ENCODE data around the gene IKBIP.
"Not testable (repeated sequence)": the region's sequence is repeated elsewhere in the genome, so short reads cannot be mapped to it uniquely, and the experiment has no call there.

Gene IKBIP

DNA sequence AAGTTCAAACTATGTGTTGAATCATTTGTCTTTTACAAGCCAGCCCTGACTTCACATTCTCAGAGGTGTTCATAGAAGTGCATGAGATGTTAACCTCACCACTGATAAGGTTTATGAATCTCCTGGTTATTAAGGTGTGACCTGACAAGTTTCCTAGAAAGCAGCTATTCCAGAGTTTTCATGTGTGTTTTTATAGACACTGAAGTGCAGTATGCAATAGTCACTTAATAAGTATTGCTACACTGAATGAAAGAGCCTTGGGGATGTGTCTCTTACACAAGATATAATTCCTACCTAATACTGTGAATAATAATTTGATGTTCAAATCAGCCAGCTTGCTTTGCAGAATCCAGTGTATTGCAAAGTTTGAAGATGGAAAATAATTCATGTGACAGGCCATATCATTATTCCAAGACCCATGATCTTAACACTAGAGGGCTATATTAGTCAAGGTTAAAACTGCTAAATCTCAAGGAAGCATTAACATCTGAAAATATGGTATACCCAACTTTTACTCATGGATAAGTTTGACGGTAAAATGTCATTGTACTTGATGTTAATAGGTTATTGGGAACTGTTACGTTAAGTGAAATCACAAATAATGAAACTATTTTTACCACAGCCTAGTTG, 38.1 kb downstream of the IKBIP start:
- Histone ChIP-seq H3K4me1 (ENCODE audit: low read depth, poor library complexity, severe bottlenecking) (no peaks in the 10 kb centered on the region), H3K4me2 (no peak overlapping the region), H3K27me3 (ENCODE audit: insufficient read depth, low read depth) (no peaks in the 10 kb centered on the region), H3K36me3 (ENCODE audit: insufficient read depth) (peaks cover 7% of the 10 kb centered on the region; the same call in 1 of the 2 replicates), H3K9ac (no peak overlapping the region), H3K4me3 (IDR thresholded peaks at IDR 0.05; ENCODE audit: insufficient read depth, low read depth, low read length) (no peak overlapping the region), H2AFZ (ENCODE audit: low read depth) (no peak overlapping the region), H3K79me2 (ENCODE audit: insufficient read depth, low read depth) (no peaks in the 10 kb centered on the region), H4K20me1 (ENCODE audit: insufficient read depth) (no peaks in the 10 kb centered on the region), H3K27ac (no peak overlapping the region)
- TF ChIP-seq, protein P1, sequence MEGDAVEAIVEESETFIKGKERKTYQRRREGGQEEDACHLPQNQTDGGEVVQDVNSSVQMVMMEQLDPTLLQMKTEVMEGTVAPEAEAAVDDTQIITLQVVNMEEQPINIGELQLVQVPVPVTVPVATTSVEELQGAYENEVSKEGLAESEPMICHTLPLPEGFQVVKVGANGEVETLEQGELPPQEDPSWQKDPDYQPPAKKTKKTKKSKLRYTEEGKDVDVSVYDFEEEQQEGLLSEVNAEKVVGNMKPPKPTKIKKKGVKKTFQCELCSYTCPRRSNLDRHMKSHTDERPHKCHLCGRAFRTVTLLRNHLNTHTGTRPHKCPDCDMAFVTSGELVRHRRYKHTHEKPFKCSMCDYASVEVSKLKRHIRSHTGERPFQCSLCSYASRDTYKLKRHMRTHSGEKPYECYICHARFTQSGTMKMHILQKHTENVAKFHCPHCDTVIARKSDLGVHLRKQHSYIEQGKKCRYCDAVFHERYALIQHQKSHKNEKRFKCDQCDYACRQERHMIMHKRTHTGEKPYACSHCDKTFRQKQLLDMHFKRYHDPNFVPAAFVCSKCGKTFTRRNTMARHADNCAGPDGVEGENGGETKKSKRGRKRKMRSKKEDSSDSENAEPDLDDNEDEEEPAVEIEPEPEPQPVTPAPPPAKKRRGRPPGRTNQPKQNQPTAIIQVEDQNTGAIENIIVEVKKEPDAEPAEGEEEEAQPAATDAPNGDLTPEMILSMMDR (conservative IDR thresholded peaks at IDR 0.05; ENCODE audit: low read depth, low read length) = no peak

DNA sequence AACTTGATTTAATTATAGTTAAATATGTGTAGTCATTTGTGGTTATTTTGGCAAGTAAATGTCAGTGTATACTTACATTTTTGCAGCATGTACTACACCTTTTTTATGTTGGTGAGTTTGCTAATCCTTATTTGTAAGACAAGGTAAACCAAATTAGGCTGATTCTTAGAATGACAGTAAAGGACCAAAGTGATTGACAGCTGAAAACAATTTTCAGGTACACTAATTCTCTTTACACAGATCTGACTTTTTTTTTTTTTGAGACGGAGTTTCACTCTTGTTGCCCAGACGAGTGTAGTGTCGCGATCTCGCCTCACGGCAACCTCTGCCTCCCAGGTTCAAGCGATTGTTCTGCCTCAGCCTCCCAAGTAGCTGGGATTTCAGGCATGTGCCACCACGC, 42.7 kb downstream of the IKBIP start:
- TF ChIP-seq, protein P1 (conservative IDR thresholded peaks at IDR 0.05; ENCODE audit: low read depth, low read length) = no peak
- no peak overlapping the region for H3K4me3 ChIP-seq (IDR thresholded peaks at IDR 0.05; ENCODE audit: insufficient read depth, low read depth, low read length)
- no peak overlapping the region for H3K9ac ChIP-seq
- H3K4me1 ChIP-seq (ENCODE audit: low read depth, poor library complexity, severe bottlenecking) = no peaks in the 10 kb centered on the region
- no peaks in the 10 kb centered on the region for H3K27me3 ChIP-seq (ENCODE audit: insufficient read depth, low read depth)
- no peak overlapping the region for H3K4me2 ChIP-seq
- peaks cover 33% of the 10 kb centered on the region for H3K36me3 ChIP-seq (ENCODE audit: insufficient read depth)
- no peak overlapping the region for H3K27ac ChIP-seq
- H2AFZ ChIP-seq (ENCODE audit: low read depth) = no peak overlapping the region
- peaks cover 18% of the 10 kb centered on the region for H3K79me2 ChIP-seq (ENCODE audit: insufficient read depth, low read depth)
- 0 out of 2 replicates have a peak, but pooled peaks cover 6% of the 10 kb centered on the region for H4K20me1 ChIP-seq (ENCODE audit: insufficient read depth)

DNA sequence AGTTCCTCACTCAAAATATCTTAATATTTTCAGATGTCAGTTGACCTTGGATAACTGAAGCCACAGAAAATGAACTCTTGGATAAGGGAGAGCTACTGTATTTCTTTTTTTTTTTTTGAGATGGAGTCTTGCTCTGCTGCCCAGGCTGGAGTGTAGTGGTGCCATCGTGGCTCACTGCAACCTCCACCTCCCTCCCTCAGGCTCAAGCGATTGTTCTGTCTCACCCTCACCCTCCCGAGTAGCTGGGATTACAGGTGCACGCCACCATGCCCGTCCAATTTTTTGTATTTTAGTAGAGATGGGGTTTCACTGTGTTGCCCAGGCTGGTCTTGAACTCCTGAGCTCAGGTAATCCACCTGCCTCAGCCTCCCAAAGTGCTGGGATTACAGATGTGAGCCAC, 47.3 kb downstream of the IKBIP start:
- H3K36me3 ChIP-seq (ENCODE audit: insufficient read depth) = peaks cover 39% of the 10 kb centered on the region
- peaks cover 53% of the 10 kb centered on the region for H3K79me2 ChIP-seq (ENCODE audit: insufficient read depth, low read depth)

DNA sequence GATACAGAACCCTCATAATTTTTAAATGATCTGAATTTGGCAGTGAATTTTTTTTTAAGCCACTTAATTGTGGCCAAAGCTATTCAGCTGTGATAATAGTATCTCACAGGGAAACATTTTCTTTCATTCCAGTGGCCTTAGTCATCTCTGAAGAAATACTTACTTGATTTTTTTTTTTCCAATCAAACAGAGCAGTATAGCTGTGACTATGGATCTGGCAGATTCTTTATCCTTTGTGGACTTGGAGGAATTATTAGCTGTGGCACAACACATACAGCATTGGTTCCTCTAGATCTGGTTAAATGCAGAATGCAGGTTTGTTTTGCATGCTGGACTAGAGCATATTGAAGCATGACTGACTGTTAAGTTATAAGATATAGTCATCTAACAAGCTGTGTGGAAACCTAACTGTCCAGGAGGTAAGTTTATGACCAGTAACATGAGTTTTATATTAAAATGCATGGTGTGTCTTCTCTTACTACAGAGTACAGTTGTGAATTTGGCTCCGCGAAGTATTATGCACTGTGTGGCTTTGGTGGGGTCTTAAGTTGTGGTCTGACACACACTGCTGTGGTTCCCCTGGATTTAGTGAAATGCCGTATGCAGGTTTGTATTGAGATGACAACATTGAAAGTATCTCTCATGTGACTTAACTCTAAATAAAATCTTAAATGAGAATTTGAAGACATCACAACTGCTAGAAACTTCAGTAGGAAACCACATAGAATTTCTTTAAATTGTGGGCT, 49.2 kb downstream of the IKBIP start:
- H3K36me3 ChIP-seq (ENCODE audit: insufficient read depth) = peaks cover 22% of the 10 kb centered on the region
- peaks cover 21% of the 10 kb centered on the region for H3K4me1 ChIP-seq (ENCODE audit: low read depth, poor library complexity, severe bottlenecking)
- TF ChIP-seq, protein P1 (conservative IDR thresholded peaks at IDR 0.05; ENCODE audit: low read depth, low read length) = no peak
- no peaks in the 10 kb centered on the region for H3K27me3 ChIP-seq (ENCODE audit: insufficient read depth, low read depth)
- H3K4me3 ChIP-seq (IDR thresholded peaks at IDR 0.05; ENCODE audit: insufficient read depth, low read depth, low read length) = no peak overlapping the region
- H3K9ac ChIP-seq = peak overlapping the region; percentile 97; the same call in 1 of the 2 replicates
- H4K20me1 ChIP-seq (ENCODE audit: insufficient read depth) = peaks cover 31% of the 10 kb centered on the region
- peak overlapping the region; percentile 54 for H3K4me2 ChIP-seq
- no peak overlapping the region for H2AFZ ChIP-seq (ENCODE audit: low read depth)
- peaks cover 53% of the 10 kb centered on the region for H3K79me2 ChIP-seq (ENCODE audit: insufficient read depth, low read depth)
- H3K27ac ChIP-seq = no peak overlapping the region

More for the DNA sequence above, 47.3 kb downstream of the IKBIP start:
- H3K4me1 ChIP-seq (ENCODE audit: low read depth, poor library complexity, severe bottlenecking) = peaks cover 21% of the 10 kb centered on the region
- H3K9ac ChIP-seq; H3K27me3 ChIP-seq (ENCODE audit: insufficient read depth, low read depth); H3K4me2 ChIP-seq; H2AFZ ChIP-seq (ENCODE audit: low read depth); H3K27ac ChIP-seq; H3K4me3 ChIP-seq (IDR thresholded peaks at IDR 0.05; ENCODE audit: insufficient read depth, low read depth, low read length): not testable (repeated sequence)
- peaks cover 31% of the 10 kb centered on the region for H4K20me1 ChIP-seq (ENCODE audit: insufficient read depth)

Measured in KMS-11 (cell line).